ENCODE results near the gene TTC22.
A peak's percentile ranks its signal among the peaks of the same experiment; 100 is the strongest.

The TTC22 gene

DNA sequence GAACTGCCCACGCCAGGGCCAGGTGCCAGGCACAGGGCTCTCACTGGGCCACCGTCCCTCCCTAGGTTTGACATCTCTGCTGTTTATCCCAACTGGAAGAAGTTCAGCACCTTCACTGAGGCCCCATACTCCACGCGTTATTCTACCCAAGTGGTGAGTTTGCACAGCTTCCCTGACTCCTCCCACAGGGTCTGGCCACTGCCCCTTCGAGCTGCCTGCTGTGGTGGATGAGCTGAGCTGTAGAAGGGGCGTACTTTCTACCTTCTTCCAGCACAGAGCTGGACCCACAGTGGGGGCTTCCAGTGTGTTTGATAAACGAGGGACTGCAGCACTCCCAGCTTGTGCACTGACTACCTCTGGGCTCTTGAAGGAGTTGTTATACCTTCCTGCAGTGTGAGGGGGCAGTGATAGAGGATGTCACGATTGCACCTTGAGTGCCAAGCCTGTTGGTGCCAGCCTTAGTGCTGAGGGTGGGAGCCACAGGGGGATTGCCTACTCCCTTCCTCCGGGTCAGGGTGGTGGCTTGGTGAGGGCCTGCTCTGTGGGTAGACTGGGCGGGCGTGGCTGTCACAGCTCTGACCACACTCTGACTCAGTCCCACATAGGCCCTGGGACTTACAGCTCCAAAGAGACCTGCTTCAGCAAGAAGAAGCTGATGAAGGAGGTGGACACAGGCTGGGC, 5.9 kb upstream of the TTC22 start:
- peak; percentile 72 for DNase-seq

DNA sequence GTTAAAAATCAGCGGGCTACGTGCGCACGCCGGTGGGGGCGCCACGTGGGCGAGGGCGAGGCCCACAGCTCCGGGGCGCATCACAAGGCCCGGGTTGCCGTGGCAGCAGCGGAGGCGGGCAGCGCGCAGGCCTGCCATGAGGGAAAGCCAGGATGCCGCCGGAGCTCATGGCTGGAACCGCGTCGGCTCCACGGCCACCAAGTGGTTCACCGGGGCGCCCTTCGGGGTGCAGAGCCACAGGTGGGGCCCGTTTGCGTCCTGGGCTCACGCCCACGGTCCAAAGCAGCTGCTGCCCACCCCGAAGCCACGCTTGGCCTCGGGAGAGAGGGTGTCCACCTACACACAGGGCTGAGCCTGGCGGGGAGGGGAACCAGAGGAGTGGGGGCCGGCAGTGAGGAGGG, 4.9 kb upstream of the TTC22 start:
- no peak for DNase-seq

DNA sequence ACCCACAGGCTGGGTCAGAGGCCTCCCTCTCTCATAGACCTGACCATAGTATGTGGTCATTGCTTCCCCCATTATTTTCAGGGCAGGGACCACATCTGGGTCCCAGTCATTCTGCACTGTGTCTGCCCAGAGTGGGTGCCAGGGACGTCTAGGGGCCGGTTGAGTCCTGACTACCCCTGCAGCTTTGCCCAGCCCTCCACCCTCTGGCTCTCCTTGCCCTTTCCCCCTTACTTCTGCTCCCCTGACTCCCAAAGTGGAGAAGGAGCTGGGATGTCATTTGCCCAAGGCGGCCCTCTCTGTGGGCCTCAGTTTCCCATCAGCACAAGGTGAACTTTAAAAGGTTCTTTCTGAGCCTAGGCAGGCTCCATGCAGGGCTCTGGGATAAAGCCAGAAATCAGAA, 4.3 kb upstream of the TTC22 start:
- no peak for DNase-seq

DNA sequence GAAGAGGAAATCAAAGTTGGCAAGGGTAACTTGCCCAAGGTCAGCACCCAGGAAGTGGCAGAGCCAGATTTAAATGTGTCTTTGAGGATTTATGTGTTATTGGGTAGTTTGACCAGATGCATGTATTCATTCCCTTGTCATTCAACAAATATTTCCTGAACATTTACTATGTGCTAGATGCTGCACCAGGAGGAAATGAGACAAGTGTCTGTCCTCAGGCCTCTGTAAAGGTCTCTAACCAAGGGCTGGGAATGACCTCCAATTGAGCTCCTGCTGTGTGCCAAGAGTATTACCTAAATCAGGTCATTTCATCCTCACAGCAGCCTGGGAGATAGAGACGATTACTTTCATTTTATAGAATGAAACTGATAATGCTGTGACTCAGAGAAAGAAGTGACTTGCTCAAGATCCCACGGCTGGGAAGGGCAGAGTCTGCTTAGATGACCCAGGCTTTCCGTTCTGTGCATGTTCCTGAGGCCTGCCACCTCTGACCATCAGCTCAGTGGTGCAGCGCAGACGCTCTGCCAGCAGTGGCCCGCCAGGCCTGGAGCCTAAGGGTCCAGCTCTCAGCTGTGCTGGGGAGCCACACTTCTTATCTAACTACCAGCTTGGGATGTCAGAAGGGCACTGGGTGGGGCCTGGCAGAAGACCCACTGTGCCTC, 3.5 kb upstream of the TTC22 start:
- peak; percentile 84 for DNase-seq

DNA sequence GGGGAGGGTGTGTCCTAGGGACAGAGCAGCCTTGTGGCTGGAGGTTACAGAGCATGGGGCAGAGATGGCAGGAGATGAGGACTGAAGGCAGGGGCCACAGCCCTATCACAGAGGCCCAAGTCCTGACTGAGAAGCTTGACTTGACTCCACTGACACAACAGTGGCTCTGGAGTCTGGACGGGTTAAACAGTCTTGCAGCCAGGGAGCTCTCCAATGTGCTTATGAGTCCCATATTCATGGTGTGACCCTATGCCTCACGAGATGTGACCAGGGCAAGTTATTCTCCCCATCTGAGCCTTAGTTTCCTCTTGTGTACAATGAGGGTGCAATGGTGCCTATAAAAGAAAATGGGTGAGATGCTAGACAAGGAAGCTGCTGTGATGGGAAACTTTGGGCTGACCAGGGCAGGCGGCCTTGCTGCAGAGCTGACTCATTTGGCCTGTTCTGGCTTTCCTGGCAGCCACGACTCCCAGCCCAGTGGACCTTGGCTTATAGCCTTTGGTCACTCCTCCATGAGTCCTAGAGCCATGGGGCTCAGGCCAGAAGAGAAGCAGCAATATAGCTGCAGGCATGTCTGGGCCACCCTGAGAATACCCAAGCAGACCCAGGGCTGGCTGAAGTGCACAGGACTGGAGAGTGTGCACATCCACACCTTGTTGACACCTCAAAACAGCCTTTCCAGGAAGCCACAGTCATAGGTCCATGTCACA, 2.8 kb upstream of the TTC22 start:
- DNase-seq: no peak

DNA sequence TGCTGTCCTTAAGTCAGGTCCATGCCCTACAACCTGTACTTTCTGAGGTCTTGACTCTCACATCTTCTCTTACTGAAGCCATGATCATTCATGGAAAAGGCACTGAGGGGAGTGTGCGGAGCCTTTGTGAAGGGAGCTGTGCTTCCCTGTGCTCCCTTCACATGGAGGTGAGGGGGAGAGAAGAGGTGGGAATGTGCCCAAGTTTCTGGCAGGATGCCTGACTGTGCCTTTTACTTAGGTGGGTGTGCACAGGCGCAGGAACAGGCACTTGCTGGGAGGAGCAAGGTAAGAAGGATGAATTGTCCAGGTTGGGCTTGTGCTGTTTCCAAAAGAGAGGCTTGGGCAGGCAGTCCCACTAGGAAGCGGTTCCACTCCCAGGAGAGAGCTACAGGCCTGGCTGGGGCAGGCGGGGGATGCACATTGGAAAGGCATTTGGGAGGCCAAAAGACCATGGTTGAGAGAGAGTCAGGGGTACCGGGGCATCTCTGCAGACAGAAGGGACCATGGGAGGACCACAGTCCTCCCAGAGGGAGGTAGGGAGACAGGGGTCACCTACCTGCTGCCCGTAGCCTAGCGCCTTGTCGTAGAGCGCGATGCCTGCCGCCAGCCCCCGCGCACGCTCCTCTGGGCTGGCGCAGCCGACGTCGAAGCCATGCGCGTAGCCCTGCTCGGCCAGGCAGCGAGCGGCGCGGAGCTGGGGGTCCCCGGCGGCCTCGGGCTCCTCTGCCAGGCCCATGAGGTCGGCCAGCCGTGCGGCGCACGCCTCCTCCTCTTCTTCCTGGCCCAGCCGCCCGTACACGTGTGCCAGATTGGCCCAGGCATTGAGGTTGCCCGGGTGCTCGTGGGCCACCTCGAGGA, 853 bp downstream of the TTC22 start:
- DNase-seq: no peak

DNA sequence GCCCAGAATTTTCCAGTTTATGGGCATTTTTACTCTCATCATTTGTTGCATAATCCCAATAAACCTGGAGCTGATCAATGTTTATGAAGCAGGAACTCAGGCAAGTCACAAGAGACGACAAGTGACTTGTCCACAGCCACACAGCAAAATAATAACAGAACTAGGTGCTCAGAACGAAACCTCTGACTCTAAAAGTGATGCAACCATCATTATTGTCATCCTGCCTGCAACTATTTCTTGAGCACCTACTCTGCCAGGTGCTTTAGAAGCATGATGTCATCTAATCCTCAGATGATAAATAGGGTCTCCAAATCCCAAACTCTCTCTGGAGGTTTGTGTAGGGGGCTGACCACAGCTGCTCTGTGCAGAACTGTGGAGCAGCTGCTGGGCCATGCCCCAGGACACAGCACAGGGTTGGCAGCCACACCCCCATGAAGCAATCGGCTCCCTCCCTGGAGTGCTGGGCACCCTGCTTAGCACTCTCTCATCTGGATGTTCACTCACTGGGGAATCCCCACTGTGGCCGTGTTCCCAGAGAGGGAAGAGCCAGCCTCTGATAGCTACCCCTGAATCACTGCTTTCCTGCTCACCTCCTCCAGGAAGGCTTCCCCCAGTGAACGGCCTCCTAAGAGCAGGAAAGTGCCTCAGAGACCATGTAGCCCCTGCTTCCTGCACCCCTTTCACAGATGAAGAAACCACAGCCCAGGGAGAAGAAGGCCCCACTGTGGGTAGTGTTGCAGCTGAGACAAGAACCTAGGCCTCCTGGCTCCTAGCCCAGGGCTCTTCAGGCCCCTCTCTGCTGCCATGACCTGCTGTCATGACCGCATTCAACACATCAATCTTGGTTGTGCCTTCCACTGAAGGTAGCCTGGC, 2.1 kb downstream of the TTC22 start:
- peak; percentile 65 for DNase-seq

DNA sequence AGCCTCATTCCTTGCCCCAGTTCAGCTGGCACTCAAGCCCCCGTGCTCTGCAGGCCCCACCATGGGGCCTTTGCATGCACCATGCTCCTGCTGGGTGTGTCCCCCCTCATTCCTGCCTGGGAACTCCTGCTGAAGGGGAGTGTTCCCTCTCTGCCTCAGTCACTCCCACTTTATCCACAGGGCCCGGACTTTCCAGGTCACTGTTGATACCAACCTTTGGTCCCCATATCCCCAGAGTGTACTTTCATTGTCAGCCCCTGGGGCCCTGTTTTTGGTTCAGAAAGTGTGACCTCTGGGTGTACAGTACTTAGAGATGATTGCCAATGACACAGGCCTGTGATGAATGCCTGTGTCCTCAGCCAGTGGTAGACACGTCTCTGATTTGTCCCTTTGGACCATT, 2.9 kb downstream of the TTC22 start:
- DNase-seq: no peak

DNA sequence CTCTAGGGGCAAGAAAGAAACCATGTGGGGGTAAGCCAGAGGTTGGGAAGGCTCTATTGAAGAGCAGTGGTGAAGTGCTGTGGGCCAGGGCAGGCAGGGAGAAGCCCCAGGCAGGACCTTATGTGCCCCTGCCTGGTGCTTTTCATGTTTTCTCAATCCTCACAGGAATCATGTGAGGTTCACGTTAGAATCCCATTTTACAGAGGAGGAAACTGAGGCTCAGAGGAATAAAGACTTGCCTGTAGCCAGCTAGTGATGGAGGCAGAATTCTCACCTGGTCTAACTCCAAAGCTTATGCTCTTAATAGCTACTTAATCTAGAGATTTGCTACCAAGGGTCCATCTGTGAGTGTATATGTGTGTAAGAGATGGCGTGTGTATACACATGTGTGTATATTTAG, 4.2 kb downstream of the TTC22 start:
- DNase-seq: no peak

DNA sequence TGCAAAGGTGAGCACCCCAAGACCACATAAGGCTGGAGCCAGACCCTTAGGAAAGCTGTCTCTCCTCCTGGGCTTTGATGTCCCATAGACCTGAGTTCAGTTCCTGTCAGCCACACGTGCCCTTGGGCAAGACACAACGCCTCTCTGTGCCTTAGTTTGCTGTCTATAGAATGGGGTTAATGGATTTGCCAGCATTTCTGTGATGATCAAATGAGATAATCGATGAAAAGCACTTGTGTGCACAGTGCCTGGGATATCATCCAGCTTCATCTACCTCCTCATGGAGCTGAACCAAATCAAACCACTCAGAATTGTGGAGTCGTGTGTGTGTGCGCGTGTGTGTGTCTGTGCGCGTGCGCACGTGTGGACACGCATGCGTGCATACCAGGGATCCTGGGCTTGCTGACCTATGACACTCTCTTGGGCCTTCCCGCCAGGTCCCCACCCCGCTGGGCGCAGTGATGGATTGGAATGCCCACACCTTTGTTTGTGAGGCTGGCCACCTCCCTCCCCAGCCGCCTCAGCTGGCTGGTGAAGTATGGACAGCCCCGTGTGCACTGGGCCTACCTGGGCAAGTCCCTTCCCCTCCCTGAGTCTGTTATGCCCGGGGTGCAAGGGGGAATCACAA, 5.2 kb downstream of the TTC22 start:
- DNase-seq: no peak

DNA sequence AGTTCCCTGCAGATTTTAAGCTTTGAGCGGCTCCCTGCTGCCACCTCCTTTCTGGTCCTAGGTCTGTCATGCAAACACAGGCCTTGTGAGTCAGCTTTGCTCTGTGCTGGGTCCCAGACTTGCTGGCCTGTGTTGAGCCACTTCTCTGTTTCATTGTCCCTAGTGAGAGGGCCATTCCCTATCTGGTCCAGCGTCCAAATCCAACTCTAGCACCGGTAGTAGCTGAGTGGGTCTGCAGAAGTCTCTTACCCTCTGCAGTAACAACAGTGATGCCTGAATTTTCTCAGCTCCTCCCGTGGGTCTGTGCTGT, 5.8 kb downstream of the TTC22 start:
- no peak for DNase-seq

DNA sequence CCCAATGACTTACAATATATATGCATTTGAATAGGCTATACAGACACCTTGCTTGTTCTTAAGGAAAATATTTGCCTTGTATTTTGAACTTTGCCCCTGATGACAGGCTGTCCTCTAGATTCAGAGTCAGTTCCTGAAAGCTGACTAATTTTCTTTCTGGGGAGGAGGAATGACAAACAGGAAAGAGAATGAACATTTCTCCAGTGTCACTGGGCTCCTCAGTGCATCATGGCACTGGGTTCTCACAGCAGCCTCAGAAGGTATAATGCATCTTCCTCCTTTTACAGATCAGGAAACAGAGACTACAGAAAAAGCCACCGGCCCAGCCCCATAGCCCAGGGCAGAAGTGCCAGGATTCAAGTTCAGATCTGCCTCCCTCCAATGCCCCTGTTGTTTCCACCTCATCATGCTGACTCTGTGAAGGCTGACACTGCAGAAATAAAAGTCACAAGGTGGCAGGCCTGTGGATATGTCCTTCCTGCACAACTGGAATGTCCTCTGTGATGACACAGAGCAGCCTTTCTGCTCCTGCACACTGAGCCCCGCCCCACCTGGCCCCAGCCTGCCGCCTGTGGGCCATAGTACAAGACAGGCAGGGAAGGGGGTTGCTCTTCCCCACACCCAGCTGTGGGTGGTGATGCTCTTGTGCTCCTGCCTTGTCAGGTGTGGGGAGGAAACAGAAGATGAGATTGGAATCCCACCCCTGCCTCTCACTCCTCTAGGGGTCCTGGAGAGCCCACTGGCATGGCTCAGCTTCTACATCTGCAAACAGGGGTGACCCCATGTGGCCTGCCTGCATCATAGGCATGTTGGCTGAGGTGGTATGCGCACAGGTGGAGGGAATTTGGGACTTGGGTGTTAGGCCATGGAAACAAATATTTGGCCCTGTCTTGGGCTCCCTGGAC, 6.4 kb downstream of the TTC22 start:
- peak; percentile 20 for DNase-seq

DNA sequence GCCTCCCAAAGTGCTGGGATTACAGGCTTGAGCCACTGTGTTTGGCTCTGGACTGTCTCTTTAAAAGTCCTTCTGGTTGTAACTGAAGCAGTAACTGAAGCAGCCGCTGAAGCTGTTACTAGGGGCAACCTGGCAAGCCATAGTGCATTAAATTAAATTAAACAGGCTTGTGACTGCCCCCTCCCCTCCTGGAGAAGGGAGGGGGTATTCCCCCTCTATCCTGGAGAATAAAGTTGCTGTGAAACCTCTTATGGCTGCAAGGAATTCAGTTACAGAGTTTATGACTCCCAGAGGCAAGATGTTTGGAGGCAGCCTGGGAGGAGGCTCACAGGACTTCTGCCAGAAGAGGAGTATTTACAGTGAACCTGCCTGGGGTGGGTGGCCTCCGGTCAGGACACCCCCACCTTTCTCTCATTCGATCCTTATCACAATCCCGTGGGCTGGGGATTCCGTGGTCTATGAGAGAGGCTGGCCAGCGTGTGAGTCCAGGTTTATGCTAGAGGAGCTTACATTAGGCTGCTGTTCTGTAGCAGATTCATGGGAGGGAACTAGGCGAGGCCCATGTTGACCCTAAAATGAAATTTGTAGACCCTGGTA, 8.3 kb downstream of the TTC22 start:
- DNase-seq: no peak

DNA sequence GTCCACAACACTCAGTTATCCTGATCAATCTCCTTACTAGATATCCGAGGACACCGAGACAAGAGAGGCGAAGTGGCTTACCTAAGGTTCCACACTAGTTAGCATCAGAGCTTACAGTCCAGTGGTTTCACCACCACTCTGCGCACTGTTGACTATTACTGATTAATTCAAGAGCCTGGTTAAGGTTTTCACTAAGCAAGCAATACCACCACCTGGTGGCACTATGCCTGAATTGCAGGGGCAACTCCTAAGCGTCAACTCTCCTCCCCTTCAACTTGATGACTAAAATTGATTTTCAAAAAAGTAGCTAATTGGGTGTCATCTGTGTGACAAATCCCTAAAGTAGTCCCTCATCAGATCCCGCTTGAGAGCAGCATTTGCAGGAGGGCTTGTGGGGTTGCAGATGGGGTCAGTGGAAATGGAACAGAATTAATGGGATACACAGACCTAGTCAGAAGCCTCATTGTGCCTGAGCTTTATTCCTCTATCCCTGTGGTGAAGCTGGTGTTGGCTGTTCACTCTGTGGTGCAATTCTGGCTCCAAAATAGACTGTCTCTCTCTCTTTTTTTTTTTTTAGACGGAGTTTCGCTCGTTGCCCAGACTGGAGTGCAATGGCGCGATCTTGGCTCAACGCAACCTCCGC, 9.1 kb downstream of the TTC22 start:
- peak; percentile 65 for DNase-seq

DNA sequence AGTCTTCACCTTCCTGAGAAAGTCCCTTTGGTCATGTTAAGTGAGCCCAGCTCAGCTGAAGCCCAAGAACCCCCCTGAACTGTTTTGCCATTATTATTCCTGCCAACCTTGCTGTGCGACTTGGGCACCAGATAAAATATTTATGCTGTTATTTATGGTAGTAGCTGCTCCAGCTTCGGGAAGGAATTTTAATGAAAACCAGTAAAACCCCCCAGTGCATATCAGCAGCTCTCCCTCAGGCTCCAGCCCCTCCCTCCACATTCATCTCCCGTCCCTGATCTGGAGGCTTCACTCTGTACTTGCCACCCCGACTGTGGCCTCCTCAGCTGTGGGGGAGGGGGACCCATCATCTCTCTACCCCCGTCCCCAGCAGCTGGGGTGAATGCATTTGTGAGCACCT, 12.7 kb downstream of the TTC22 start:
- DNase-seq: no peak

DNA sequence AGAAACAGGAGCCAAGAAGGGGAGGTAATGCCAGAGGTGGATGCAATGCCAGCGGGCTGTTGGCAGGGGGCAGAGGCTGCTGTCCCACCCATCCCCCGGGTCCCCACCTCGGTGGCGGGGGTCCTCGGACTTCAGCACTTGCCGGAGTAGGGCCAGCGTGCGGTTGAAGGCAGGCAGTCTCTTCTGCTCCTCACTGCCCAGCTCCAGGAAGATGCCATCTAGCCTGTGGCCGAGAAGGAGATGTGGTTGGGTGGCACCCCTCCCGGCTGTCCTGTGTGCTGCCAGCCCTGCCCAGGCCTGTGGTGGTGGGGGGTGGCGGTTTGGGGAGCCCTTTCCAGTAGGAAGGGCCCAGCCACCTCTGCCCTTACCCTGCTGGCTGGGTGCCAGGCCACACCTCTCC, 13.5 kb downstream of the TTC22 start:
- no peak for DNase-seq

DNA sequence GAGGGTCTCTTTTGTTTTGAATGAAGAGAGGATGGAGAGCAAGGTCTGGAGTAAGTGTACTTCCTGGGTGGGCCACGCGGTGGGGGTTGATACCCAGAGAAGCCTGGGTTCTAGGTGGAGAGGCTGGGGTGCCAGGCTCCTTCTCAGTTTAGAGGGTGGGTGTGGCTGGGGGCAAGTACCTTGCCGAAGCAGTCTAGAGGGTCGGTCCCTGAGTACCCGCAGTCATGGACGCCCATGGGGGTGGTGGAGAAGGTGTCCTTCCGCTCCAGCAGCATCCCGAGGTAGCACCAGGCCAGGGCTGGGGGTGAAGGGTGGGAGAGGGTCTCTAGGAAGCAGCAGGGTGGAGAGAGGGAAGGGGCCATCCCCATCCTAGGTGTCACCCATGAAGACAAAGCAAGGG, 14.3 kb downstream of the TTC22 start:
- DNase-seq: no peak

DNA sequence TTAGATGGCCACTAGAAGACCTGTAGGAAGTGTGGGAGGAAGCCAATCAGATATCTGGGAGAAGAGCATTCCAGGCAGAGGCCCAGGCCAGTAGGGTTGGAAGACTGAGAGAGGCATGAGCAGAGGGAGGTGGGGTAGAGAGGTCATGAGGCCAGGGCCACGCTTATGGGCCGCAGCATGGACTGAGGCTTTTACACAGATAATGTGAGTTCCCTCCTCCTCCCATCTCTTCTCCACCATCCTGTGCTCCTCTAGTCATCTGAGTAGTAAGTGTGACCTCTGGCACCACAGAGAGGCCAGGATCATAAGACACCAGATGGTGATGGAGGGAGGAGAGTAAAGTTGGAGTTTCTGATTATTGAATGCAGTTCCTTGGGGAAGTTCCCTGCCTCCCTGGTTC, 17.1 kb downstream of the TTC22 start:
- DNase-seq: no peak

DNA sequence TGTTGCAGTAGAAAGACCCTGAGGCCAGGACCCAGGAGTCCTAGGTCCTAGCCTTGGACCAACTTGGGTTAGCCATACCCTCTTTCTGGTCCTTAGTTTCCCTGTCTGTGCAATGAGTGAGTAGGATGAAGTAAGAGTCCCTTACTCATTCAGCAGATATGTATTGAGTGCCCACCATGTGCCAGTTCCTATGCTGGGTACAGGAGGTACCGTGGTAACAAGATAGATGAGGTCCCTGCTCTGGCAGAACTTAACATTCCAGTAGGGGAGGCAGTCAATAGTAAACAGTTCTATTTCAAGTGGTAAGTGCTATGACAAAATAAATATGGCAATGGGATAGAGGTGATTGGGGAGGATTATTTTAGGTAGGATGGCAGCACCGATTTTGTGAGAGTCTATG, 18.5 kb downstream of the TTC22 start:
- no peak for DNase-seq

DNA sequence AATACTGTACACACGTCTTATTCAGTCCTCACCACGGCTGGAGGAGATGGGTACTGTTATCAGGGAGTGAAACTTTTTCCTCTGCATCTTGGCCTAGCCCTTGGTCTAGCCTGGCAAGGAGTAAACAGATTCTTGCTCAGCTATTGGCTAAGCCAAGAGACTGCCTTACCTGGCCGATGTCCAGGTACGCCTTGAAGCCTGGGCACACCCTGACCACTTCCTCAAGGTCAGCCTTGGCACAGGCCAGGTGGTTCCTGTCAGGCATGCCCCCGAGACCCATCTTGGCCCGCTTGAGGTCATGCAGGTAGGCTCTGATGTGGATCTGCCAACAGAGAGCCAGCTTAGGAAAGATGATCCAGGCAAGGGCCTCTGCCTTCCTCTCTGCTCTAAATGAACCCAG, 19.0 kb downstream of the TTC22 start:
- no peak for DNase-seq
